GM21515 (cell line): Measurements from ENCODE around the gene GALNT10.

Experiments
- ATAC-seq: cut with Tn5 transposase; IDR thresholded peaks from one replicate; pipeline ENCODE4 v1.9.1; 2021; ENCODE audit not compliant: unreplicated experiment

The GALNT10 gene

DNA sequence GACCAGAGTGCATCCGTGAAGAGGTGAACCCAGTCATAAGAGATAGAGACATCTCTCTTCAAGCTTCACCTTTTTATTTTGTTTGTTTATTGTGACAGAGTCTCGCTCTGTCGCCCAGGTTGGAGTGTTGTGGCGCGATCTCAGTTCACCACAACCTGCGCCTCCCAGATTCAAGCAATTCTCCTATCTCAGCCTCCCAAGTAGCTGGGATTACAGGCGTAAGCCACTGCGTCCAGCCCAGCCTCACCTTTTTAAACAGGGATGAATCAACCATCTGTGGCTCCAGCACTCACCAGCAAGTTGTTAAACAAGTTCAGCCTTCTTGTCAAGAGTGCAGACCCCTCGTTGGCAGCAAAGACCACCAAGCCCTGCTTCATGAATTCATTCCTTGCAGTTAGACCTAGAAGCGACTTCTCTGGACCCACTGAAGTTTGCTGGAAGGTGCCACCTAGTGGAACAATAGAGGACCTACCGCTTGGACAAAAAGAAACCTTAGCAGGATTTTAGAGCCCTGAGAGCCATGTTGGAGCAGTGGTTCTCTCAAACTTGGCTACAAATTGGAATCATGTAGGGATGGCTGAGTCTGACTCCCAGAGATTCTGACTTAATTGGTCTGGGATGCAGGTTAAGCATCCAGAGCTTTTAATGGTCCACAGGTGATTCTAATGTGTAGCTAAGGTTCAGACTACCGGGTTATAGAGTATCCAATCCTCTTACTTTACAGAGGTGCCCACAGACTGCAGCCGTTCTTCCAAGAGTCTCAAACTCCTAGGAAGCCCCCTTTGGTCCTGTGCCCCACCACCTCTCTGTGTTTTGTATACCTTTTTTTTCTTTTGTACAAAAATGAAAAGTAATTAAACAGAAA lies 10.5 kb upstream of the GALNT10 start:
- ATAC-seq: peak; percentile 90

DNA sequence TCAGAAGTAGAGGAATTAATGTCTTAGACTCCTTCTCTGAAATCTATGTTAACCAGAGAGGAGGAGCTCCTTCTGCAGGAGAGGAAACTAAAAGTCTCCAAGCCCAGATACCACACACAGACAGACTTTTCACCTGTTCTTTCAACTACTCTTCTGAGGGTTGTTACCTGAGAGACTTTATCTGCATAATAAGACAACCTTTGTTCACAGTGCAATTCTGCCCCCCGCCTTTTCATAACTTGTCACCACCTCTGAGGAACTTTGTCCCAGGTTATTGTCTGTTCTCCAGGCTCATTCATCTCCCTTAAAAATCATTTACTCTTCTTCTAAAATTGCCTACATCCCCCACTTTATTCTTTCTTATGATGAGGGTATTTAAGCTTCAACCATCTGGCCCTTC lies 9.4 kb upstream of the GALNT10 start:
- no peak for ATAC-seq

DNA sequence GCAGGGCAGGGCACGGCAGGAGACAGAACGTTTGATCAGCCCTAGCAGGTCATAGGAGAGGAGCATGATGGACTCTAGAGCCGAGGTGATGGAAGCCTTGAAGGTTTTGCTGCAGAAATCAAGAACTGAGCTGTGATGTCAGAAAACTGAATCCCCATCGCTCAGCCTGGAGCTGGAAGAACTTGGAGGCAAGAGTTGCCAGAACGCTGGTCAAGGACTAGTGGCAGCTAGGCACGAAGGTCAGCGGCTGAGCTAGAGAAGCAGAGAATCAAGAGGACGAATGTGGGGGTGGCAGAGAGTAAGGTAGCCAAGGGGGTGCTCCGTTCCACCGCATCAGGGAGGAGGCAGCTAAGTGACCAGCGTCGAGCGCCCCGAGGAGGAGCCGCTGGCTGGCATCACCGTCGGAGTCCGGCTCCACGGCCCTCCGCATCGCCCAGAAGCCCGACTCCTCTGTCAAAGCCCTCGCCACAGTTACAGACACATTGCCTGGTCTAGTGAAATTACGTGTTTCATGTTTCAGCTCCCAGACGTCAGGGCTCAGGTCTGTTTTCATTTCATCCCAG lies 1.2 kb upstream of the GALNT10 start:
- peak; percentile 6 for ATAC-seq

DNA sequence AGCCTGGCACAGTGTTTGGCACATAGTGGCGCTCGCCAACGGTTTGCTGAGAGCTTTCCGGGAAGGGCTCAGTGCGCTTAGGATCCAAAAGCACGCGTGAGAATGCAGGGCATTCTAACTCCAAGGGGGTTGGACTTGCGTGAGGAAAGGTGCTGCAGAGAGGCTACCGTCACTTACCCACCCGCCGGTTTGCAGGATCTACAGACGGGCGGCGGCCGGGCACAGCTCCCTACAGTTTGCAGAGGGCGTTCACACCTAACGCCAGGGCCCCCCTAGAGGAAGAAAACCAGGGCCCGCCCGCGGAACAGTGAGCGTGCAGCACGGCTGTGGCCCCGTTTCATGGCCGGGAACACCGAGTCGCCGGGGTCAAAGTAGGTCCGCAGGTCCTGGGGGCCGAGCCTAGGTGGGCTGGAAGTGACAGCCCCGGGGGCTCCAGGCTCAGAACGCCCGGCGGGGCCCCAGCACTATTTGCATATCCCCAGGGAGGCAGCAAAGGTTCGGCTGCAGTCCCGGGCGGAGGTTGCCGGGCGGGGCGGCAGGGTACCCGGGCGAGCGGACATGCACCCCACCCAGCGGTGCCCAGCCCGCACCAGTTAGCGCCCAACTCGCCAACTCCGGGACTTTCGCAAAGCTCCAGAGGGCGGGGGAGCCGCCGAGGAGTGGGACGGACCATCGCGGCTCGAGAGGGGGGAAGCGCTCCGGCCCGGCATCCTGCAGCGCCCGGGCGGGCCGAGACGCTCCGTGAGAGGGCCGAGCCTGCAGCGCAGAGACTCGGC lies 526 bp upstream of the GALNT10 start:
- ATAC-seq: peak; percentile 73

DNA sequence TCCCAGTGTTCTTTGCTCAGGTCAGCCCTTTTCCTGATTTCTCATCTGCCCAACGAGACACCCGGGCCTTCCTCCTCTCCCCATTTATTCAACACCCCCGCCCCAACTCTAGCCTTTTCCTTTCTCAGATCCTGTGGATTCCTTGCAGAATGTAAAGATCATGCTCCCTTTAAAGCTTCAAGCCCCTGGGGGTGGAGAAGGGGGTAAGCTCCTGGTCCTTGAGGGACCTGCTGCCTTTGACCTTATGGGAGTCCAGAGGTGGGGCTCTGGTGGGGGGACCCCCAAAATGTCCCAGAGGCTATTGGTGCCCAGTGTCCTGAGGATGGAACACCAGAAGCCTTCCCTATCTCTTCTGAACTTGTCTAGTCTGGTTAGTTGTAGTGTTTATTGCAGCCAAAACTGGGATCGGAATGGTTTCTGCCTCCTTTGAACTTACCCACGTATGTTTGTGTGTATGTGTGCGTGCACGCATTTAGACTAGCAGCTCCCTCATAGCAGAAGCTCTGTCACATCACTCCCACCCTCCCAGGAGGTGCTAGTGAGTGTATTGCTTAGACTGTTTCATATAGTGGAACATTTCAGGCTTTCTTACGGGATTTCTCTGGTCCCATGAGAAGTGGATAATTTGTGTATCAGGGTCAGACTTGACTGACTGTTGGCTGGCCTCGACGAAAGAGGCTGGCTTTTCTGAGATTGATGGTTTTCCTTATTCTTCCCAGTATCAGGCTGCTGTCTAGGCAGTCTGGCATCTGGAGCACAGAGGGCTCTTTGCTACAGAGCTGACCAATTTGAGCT lies 1.1 kb downstream of the GALNT10 start:
- ATAC-seq: no peak

DNA sequence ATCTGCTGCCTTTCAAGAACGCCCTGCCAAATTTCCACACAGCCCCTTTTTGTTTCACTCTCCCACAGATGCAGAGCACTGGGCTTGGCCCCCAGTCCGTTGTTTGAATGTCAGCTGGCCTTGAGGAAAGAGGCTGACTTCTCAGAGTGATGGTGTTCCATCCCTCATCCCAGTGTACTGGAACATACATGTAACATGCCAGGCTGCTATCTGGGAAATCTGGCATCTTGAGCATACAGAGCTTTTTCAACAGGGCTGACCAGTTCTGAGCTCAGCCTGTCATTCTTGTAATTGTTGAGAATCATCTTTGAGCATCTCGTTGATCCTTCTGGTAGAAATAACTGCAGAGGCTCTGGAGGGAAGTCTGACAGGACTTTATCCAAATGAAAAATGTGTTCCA lies 2.8 kb downstream of the GALNT10 start:
- ATAC-seq: no peak

DNA sequence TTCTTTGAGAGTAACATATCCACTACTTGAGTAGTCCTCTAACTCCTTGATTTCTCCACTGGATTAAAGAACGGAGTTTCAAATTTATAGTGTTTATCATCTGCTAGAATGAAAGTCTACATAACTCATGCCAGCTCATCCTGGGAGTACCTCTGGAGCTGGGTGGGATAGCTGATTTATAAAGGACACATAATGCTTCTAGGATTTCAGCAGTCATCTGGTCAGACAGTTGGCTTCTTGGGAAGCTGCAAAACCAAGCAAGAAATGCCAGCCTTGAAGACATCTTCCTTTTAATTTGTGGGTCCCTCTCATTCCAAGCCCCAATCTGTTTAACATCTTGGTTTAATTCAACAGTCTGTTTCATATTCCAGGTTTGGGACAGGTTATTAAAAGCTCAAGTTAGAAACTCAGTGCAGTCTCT lies 3.2 kb downstream of the GALNT10 start:
- no peak for ATAC-seq

DNA sequence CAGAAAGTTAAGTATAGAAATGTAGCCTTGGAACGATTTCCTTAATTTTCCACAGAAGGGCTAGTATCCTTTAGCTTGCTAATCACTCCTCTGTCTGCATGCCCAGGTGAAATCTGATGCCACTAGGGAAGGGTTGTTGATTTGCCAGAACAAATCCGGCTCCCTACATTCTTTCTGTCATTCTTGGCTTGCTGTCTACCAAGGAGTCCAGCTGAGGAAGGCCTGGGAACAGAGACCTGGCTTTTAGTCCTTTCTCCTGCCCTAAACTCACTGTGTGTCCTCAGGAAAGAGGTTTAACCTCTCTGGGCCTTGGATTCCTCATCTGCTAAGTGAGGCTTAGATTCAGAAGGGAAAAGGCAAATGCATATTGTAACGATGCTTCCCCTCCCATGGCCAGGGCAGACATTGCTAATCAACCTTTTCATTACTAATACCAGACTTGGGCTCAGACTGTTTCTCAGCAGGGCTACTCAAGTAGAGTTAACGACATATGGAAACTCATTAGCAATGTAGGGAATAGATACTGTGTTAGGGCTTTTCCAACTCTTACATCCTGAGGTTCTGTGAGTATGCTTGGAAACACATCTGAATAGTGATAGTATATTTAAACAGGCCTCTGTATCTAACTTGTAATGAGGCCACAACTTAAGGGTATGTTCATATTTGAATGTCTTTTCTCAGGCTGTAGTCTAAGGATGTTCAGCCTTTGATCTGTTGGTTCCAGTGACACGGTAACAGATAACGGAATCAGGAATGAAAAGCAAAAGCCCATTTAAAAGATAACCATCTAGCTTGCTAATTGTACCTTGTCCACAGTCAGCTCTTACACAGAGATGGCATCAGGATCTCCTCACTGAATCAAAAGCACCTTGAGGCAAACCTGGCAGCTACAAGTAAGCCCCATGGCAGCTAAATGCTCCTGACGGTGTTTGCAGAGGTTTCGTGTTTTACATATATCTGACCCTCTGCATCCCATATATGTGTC lies 4.1 kb downstream of the GALNT10 start:
- ATAC-seq: no peak

DNA sequence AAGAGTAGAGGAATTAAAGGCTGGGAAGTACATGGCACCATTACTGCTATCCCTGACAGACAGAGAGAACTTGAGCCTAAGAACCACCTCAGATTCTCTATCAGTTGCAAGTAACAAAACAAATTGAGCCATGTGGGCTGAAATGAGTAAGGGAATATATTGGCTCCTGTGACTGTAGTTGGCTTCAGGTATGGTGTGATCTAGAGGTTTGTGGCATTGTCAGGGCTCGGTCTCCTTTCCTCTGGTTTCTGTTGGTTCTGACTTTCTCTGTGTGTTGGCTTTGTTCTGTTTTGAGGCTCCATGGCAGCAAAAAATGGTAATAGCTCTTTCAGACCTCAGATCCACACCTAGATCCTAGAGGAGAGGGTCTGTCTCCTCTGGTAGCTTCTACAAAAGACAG lies 5.7 kb downstream of the GALNT10 start:
- no peak for ATAC-seq

DNA sequence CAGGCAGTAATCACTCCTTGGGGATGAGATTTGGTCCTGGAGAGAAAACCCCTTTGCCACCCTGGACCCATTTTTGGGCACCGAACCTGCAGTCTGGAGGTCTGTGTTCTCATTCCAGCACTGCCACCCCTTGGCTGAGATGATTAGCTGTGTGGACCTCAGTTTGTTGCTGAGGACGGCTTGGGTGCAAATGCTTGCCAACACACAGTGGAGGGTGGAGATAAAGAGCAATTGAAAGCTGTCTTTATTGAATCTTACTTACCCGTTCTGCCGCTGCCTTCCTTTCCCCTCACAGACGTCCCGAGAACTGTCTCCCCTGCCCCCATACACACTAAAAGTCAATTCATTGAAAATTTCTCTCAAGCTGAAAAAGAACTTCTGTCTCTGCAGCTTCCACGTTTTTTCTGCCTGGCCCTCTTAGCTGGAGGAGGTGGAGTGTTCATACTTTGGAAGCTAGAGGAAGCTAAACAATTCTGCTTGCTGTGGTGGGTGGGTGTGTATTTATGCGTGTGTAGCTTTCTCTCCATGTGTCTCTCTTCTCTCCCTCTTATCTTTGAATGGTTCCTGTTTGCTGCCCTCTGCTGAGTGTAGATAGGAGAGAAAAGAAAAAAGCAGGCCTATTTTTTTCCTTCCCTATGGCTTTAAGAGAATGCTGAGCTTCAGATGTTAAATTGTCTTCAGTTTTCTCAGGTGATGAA lies 6.6 kb downstream of the GALNT10 start:
- ATAC-seq: no peak

DNA sequence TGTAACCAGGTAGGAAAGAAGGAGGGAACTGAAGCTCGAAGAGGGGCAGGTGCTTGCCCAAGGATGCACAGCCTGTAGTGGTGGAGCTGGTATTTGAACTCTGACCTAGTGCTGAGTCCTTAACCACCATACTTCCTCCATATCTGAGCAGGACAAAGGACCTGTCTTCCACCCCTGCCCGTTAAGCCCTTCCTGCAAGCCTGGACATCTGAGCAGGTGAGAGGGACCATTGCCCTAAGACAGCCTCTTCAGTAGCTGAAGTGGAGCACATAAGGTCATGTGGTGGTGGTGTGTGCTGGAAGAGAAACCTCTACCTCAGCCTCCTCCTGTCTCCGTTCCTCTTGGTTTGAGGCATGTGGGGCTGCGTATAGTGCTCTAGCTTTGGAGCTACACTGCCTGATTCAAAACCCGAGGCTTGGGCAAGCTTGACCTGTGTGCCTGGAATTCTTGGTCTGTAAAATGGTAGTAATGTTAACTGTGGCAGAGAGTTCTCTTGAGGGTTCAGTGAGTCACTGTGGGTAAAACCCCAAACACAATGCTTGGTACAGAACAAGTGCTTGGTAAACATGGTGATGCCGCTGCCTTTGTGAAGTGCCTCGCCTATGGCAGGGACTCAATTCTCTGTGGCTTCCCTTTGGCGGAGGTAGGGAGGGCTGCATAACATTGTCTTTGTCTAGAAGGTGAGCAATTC lies 7.4 kb downstream of the GALNT10 start:
- no peak for ATAC-seq

DNA sequence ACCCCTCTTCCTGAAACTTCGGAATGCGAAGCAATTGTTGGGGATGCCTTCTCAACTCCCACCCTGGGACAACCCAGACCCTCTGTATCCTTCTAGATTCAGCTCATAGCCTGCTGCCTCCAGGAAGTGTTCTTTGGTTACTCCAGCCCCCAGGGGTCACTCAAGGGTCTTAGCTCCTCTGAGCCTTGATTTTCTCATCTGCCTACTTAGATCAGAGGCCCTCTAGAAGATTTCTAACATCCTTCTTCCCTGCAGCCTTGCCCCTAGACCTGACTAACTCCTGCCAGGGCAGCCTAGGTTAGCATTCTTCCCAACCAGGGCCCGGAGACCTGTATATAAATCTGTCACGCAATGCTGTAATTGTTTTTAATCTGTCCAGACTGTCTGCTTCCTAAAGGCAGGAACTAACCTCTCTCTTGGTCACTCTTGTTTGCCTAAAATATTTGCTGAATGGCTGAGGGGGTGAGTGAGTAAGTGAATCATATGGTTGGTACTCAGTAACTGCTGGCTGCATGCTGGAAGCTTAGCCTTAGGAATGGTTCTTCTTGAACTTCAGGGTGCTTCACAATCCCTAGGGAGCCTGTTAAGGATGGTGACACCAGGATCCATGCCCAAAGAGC lies 8.2 kb downstream of the GALNT10 start:
- ATAC-seq: no peak

DNA sequence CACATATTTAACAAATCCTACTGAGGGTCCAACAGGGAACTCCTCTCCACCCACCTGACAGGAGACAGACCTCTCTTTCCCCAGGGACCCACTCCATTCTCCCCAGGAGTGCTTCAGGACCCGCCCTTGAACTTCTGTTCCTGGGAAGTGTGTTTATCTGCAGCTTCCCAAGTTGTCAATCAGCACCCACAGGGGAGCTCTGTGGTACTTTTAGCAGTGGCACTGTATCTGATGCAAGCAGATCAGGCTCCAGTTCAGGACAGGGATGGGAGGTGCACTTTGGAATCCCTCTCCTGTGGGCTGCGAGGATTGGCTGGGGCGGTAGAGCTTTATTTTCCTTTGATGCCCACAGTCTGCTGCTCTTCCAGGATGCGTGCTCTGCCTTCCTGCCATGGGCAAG lies 8.7 kb downstream of the GALNT10 start:
- ATAC-seq: no peak

DNA sequence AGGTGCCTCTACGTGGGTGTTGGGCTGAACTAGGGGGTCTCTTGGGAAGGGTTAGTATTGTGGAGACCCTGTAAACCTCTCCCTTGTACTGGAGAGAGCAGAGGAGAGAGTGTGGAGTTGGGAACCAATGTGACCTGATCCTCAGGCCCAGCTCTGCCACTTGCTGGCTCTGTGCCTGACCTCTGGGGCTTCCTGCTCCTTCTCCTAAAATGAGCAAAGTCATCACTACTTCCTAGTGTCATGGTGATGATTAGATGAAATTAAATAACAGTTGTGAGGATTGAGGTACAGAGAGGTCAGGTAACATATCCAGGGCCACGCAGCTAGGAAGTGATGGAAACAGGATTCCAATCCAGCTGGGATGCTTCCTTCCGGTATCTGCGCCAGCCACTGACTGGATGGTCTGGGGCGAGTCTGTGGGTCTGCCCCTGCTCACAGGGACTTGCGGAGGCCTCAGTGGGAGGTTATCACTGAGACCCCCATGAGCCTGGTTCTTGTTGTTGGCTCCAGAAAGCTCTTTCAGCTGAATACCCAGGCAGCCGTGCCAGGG lies 9.2 kb downstream of the GALNT10 start:
- ATAC-seq: no peak

DNA sequence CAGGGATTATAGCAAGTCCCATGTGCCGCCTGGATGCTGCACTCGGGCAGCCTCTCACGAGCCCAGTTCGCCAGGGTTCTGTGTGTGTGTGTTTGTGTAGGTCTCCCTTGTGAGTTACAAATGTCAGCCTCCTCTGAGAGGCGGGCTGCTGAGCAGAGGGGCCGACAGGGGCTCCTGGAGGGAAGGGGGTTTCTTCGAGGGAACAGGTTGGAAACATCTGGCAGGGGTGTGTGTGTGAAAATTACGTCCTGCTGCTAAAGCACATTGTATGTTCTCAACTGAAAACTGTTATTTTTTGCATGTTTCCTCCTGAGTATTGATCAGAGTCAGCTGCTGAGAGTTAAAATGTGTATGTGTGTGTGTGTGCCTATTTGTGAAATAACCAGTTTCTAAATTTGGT lies 9.7 kb downstream of the GALNT10 start:
- ATAC-seq: no peak

DNA sequence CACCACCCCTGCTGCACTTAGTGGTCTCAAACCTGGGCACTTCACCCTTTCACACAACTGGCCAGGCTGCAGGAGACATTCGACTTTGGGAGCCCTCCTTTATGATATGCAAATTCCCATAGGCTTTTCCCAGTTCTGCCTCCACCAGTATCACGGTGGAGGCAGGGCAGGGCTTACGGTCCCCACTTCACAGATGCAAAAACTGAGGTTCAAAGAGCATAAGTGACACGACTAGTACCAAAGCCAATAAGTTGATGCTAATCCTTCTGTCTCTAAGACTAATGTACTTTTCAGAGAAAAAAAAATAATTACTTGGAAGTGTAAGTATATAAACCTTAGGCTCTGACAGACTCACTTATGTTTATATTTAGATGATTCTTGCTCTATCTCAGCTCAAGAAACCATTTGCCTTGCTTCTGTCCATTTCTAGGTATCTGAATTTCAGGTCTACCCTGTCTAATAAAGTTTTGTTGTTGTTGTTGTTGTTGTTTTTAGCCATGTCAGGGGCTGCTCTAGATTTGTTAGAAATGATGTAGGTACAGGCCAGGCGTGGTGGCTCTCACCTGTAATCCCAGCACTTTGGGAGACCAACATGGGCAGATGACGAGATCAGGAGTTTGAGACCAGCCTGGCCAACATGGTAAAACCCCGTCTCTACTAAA lies 10.7 kb downstream of the GALNT10 start:
- no peak for ATAC-seq
